Mesendoderm (in vitro differentiated cells): Measurements from ENCODE around the gene NRF1.

Experiments used
- DNase-seq: peaks from one replicate; pipeline ENCODE4 v3.0.0; 2013
- H2AK5ac ChIP-seq: 2 replicates; pipeline ENCODE4 v1.6.1; 2013; ENCODE audit warnings: low read length, inconsistent platforms
- H2BK120ac ChIP-seq: 2 replicates; pipeline ENCODE4 v1.6.1; 2013; ENCODE audit warnings: low read depth, mild to moderate bottlenecking, low read length, moderate library complexity, mixed read lengths
- H2BK15ac ChIP-seq: replicated peaks from 2 replicates; pipeline ENCODE4 v1.6.1; 2013; ENCODE audit warnings: low read depth, mild to moderate bottlenecking, moderate library complexity
- H2BK5ac ChIP-seq: 2 replicates; pipeline ENCODE4 v1.6.1; 2013; ENCODE audit warnings: low read length, inconsistent platforms
- H3K18ac ChIP-seq: 2 replicates; pipeline ENCODE4 v1.6.1; 2013; ENCODE audit warnings: mild to moderate bottlenecking, low read length, mixed read lengths
- H3K23ac ChIP-seq: one replicate; pipeline ENCODE4 v1.6.1; 2013; ENCODE audit warnings: low read length
- H3K27ac ChIP-seq: 2 replicates; pipeline ENCODE4 v1.5.1; 2013; ENCODE audit warnings: low read depth, mild to moderate bottlenecking, inconsistent platforms, low read length, moderate library complexity
- H3K27me3 ChIP-seq: 2 replicates; pipeline ENCODE4 v1.6.1; 2013; ENCODE audit warnings: low read length, control low read depth, mild to moderate bottlenecking, inconsistent platforms; ENCODE audit not compliant: insufficient read depth, poor library complexity
- H3K36me3 ChIP-seq: 2 replicates; pipeline ENCODE4 v1.6.1; 2013; ENCODE audit warnings: low read length, inconsistent platforms; ENCODE audit not compliant: control insufficient read depth, insufficient read depth
- H3K4ac ChIP-seq: one replicate; pipeline ENCODE4 v1.6.1; 2013; ENCODE audit warnings: low read depth, mild to moderate bottlenecking, low read length, moderate library complexity
- H3K4me1 ChIP-seq: 2 replicates; pipeline ENCODE4 v1.6.1; 2013; ENCODE audit warnings: low read depth, low read length, inconsistent platforms; ENCODE audit not compliant: control insufficient read depth
- H3K4me2 ChIP-seq: 2 replicates; pipeline ENCODE4 v1.6.1; 2013; ENCODE audit warnings: low read length
- H3K4me3 ChIP-seq: 2 replicates; pipeline ENCODE4 v1.5.1; 2013; ENCODE audit warnings: mild to moderate bottlenecking, low read length
- H3K56ac ChIP-seq: one replicate; pipeline ENCODE4 v1.6.1; 2013; ENCODE audit warnings: low read length
- H3K79me1 ChIP-seq: 2 replicates; pipeline ENCODE4 v1.6.1; 2013; ENCODE audit warnings: low read length, inconsistent platforms
- H3K79me2 ChIP-seq: 2 replicates; pipeline ENCODE4 v1.6.1; 2013; ENCODE audit warnings: mild to moderate bottlenecking, low read length; ENCODE audit not compliant: control insufficient read depth, insufficient read depth
- H3K9ac ChIP-seq: 2 replicates; pipeline ENCODE4 v1.6.1; 2013; ENCODE audit warnings: low read length, inconsistent platforms
- H4K5ac ChIP-seq: one replicate; pipeline ENCODE4 v1.6.1; 2013; ENCODE audit warnings: low read length
- H4K8ac ChIP-seq: one replicate; pipeline ENCODE4 v1.6.1; 2013; ENCODE audit warnings: low read depth, mild to moderate bottlenecking, control low read depth, low read length, moderate library complexity
- WGBS: extraction: QIAGEN DNeasy Blood & Tissue Kit; methylation state at CpG from one replicate; pipeline ENCODE4 v1.1.7; 2013; ENCODE audit warnings: low lambda C conversion rate, missing lambda C conversion rate; ENCODE audit not compliant: insufficient coverage; ENCODE audit errors: extremely low coverage; 5-methylcytosine and 5-hydroxymethylcytosine counted together

Gene NRF1

GRCh38 chr7:129765352-129765751 is 153.8 kb downstream of the NRF1 start:
- H3K27ac ChIP-seq, result no peak overlapping the region
- no peak overlapping the region for H3K9ac ChIP-seq
- no peak overlapping the region for H3K23ac ChIP-seq
- no peak overlapping the region for H2BK15ac ChIP-seq
- no CpG with 5 or more reads among the region's 3 CpGs for WGBS
- H4K8ac ChIP-seq, result no peak overlapping the region
- DNase-seq, result no peak
- H3K4me2 ChIP-seq, result no peak overlapping the region
- no peaks in the 10 kb centered on the region for H3K79me2 ChIP-seq
- H3K4me3 ChIP-seq, result no peak overlapping the region
- no peaks in the 10 kb centered on the region for H3K27me3 ChIP-seq
- H3K18ac ChIP-seq, result no peak overlapping the region
- H4K5ac ChIP-seq, result no peak overlapping the region
- no peak overlapping the region for H3K56ac ChIP-seq
- H3K4me1 ChIP-seq, result no peaks in the 10 kb centered on the region
- H3K36me3 ChIP-seq, result no peaks in the 10 kb centered on the region
- no peak overlapping the region for H3K4ac ChIP-seq
- H2BK120ac ChIP-seq, result no peak overlapping the region
- H3K79me1 ChIP-seq, result no peaks in the 10 kb centered on the region
- H2BK5ac ChIP-seq, result no peak overlapping the region
- H2AK5ac ChIP-seq, result no peak overlapping the region

DNA sequence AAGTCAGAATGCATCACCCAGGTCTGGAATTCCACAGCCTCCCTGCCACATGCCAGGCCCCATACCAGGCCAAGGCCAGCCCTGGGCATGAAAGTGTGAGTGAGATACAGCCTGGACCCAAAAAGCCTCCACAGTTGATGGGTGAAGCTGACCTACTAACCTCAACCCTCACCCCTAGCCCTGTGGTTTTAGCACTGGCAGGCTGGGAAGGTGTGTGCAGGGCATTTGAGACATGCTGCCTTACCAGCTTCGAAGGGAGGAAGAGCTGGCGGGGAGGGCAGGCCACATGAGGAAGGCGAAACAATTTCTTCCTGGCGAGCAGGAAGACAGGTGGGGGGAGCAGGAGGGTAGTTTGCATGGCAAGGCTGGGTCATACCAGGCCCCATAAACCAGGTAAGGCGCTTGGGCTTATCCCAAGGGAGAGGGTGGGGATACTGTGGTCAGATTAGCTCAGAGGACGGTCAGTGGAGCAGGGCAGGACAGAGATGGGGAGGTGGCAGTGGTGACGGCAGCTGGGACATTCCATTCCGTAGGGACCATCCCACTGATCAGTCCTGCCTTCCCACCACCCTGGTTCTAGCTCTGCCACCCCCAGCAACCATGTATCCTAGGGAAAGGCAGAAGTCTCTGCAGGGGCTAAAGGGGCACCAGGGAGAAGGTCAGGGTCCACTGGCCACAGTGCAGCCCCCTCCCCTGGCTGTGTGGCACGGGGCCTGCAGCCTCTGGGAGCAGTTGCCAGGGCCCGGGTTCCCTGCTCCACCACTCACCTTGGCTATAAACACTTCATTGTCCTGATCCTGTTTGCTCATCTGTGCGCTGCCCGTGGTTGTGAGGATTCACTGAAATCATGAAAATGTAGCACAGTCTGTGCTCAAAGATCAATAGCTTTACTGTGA is 155.8 kb downstream of the NRF1 start:
- Histone ChIP-seq H3K18ac (no peak overlapping the region), H2BK15ac (no peak overlapping the region), H2BK120ac (no peak overlapping the region), H3K36me3 (no peaks in the 10 kb centered on the region), H3K79me2 (no peaks in the 10 kb centered on the region), H3K27me3 (no peaks in the 10 kb centered on the region), H3K56ac (no peak overlapping the region), H4K5ac (no peak overlapping the region), H2AK5ac (no peak overlapping the region), H3K4me3 (no peak overlapping the region), H3K4me2 (no peak overlapping the region), H3K23ac (no peak overlapping the region), H3K4ac (no peak overlapping the region), H3K79me1 (no peaks in the 10 kb centered on the region), H3K9ac (no peak overlapping the region), H4K8ac (no peak overlapping the region), H3K4me1 (peaks cover 2% of the 10 kb centered on the region), H2BK5ac (no peak overlapping the region), H3K27ac (no peak overlapping the region)
- DNase-seq, result no peak
- no CpG with 5 or more reads among the region's 12 CpGs for WGBS

GRCh38 chr7:129768614-129769399 is 157.3 kb downstream of the NRF1 start:
- no CpG with 5 or more reads among the region's 17 CpGs for WGBS
- no peak overlapping the region for H4K5ac ChIP-seq
- no peak overlapping the region for H2BK15ac ChIP-seq
- H3K4me1 ChIP-seq, result peaks cover 2% of the 10 kb centered on the region
- no peak overlapping the region for H2BK120ac ChIP-seq
- no peaks in the 10 kb centered on the region for H3K79me2 ChIP-seq
- no peaks in the 10 kb centered on the region for H3K79me1 ChIP-seq
- no peaks in the 10 kb centered on the region for H3K27me3 ChIP-seq
- no peaks in the 10 kb centered on the region for H3K36me3 ChIP-seq
- H3K4ac ChIP-seq, result no peak overlapping the region
- H3K18ac ChIP-seq, result no peak overlapping the region
- no peak overlapping the region for H2BK5ac ChIP-seq
- no peak overlapping the region for H3K9ac ChIP-seq
- H3K4me3 ChIP-seq, result no peak overlapping the region
- H3K56ac ChIP-seq, result no peak overlapping the region
- no peak overlapping the region for H3K4me2 ChIP-seq
- no peak overlapping the region for H2AK5ac ChIP-seq
- no peak for DNase-seq
- H3K23ac ChIP-seq, result no peak overlapping the region
- H3K27ac ChIP-seq, result no peak overlapping the region
- no peak overlapping the region for H4K8ac ChIP-seq

GRCh38 chr7:129769400-129769774 is 157.9 kb downstream of the NRF1 start:
- Histone ChIP-seq H3K9ac (no peak overlapping the region), H2AK5ac (no peak overlapping the region), H2BK5ac (no peak overlapping the region), H2BK15ac (no peak overlapping the region), H3K79me1 (no peaks in the 10 kb centered on the region), H3K27ac (no peak overlapping the region), H3K27me3 (no peaks in the 10 kb centered on the region), H2BK120ac (no peak overlapping the region), H3K4ac (no peak overlapping the region), H3K18ac (no peak overlapping the region), H3K4me1 (peaks cover 2% of the 10 kb centered on the region), H3K4me3 (no peak overlapping the region), H3K56ac (no peak overlapping the region), H3K4me2 (no peak overlapping the region), H3K23ac (no peak overlapping the region), H3K36me3 (no peaks in the 10 kb centered on the region), H3K79me2 (no peaks in the 10 kb centered on the region), H4K5ac (no peak overlapping the region), H4K8ac (no peak overlapping the region)
- no peak for DNase-seq
- no CpG with 5 or more reads among the region's 9 CpGs for WGBS

DNA sequence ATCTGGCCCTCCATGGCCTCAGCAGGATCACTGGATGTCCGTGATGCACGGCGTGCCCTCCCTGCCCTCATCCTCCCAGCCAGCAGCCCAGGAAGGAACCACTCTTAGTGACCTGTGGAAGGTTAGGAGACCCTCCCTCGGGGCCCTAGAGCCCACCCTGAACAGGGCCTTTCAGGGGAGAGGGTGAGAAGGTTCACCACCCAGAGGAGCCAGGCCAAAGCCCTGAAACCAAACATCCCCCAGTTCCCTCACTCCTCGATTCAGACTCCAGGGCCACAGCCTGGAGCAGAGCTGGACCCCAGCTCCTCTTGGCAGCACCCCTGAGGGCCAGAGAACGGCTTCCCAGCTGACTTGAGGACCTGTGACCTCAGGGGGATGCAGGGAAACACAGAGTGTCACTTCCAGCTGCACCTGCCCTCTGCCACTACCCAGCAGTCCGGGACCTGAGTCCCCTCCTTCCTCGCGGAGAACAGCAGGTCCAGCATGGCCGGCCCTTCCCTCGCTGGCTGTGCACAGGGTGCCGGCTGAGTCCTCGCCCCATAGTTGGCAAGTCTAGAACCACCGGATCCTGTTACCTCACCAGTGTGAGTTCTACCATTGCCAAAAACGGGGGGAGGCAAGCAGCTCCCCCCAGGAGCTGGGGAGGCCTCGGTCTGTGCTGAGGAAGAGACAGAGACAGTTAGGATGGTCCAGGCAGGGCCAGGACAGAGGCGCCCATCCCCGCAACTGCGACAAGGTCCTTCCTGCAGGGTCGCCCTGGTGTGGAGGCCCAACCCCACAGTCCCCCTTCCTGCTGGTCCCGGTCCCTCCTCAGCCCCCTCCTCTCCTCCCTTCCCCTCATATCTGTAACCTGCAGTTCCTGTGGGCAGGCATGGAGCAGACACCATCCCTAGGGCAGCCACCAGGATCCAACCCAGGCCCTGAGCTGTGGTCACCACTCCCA is 158.6 kb downstream of the NRF1 start:
- WGBS, result no CpG with 5 or more reads among the region's 21 CpGs
- Histone ChIP-seq H3K27ac (no peak overlapping the region), H3K36me3 (no peaks in the 10 kb centered on the region), H4K8ac (no peak overlapping the region), H3K4me2 (no peak overlapping the region), H3K4me3 (no peak overlapping the region), H3K18ac (no peak overlapping the region), H3K23ac (no peak overlapping the region), H2BK120ac (no peak overlapping the region), H3K79me2 (no peaks in the 10 kb centered on the region), H4K5ac (no peak overlapping the region), H3K79me1 (no peaks in the 10 kb centered on the region), H3K27me3 (no peaks in the 10 kb centered on the region), H3K56ac (no peak overlapping the region), H2AK5ac (no peak overlapping the region), H2BK5ac (no peak overlapping the region), H3K4ac (no peak overlapping the region), H3K4me1 (peaks cover 2% of the 10 kb centered on the region), H2BK15ac (no peak overlapping the region), H3K9ac (no peak overlapping the region)
- no peak for DNase-seq
